Hematopoietic multipotent progenitor cell (in vitro differentiated cells): ENCODE measurements around the gene TMEM91. TPM values are rescaled to one million over a fixed set of nuclear protein-coding genes. Genes with fewer than 3 reads are reported as not detected.
A peak's percentile ranks its signal among the peaks of the same experiment; 100 is the strongest.

Experiments used
- DNase-seq, 3 donors: peaks; one replicate each; pipeline ENCODE4 v3.0.0-alpha.2; 2011 to 2015; ENCODE audit warnings: low read depth in 2 of 3, low spot score in 2 of 3
- total RNA-seq: library from RNA; depleted of rRNA; stranded (reverse); fragments of >200 nt; gene quantifications from one replicate; pipeline ENCODE4 v1.2.3, GENCODE V29; 2012

Gene TMEM91
- total RNA-seq, 1 donor: 22.9 TPM

DNA sequence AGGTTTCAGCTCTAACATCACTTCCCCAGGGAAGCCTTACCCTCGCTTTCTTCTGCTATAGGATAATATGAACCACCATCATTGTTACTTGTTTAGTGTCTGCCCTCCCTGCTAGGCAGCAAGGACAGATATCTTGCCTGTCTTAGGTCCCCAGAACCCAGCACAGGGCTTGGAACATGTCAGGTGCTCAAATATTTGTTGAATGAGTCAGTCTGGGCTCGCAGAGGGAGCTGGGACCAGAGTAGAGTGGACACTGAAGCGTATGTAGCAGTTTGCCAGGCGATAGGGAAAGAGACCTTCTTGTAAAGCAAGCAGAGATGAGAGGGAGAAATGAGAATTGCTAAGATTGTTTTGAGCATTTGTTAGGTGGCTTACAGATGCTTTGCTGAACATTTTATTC, 33.0 kb downstream of the TMEM91 start:
- DNase-seq: no peak

GRCh38 chr19:41410336-41411054, 34.2 kb downstream of the TMEM91 start:
- no peak for DNase-seq

- no peak for DNase-seq
Measured at GRCh38 chr19:41411100-41411967, 35.0 kb downstream of the TMEM91 start.

GRCh38 chr19:41411968-41412265, 35.6 kb downstream of the TMEM91 start:
- DNase-seq: no peak

DNA sequence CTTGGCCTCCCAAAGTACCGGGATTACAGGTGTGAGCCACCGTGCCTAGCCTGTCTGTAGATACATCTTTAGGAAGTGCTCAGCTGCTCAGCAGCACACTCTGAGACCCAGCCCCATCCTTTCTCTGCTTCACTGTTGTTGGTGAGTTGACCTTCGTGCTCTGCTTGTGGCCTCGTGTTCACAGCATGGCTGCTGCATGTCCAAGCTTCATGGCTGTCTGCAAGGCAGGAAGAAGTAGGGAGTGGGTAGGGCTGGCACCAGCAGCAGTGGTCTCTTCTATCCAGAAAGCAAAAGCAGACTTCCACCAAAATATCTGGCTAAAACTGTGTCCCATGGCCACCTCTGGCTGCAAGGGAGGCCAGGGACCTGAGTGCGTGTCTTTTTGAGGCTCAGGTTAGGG, 36.6 kb downstream of the TMEM91 start:
- no peak for DNase-seq

- no peak for DNase-seq
Measured at GRCh38 chr19:41413947-41414346, 37.6 kb downstream of the TMEM91 start.

- no peak for DNase-seq
Measured at GRCh38 chr19:41414461-41414860, 38.1 kb downstream of the TMEM91 start.

DNA sequence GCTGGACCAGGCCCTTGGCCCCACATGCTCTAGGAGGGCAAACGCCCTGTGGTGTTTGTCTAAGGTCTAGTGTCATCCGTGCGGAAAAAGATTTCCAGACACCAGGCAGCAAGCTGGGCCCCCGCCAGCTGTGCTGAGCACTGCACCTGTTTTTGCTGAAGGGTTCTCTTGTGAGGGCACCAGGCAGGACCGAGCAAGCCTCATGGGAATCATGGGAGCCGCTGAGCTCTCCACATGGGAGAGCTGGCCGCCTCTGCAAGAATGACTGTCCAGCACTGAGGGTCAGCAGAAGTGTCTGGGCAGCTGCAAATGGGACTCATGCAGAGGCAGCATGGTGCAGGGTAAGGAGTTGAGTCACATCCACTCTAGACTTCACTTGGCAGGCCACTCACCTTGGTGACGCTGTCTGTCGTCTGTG, 38.8 kb downstream of the TMEM91 start:
- DNase-seq: no peak

DNA sequence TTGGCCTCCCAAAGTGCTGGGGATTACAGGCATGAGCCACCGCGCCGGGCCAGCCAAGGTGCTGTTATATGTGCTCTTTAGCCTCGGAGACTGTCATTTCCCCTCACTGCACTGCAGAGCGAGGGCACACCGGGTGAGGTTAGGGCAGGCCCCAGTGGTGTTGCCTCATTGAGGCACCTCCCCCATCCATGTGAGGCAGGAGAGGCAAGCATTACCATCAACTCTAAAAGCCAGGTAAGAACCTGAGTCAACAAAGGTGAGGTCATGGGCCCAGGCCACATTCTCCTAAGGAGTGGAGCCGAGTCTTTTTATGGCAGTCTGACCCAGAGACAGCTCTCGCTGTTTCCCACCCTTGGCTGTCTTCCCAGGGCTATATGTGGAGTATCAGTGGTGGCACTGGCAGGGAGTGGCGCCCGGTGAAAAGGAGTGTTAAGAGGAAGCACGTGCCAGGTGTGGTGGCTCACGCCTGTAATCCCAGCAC, 39.9 kb downstream of the TMEM91 start:
- no peak for DNase-seq

DNA sequence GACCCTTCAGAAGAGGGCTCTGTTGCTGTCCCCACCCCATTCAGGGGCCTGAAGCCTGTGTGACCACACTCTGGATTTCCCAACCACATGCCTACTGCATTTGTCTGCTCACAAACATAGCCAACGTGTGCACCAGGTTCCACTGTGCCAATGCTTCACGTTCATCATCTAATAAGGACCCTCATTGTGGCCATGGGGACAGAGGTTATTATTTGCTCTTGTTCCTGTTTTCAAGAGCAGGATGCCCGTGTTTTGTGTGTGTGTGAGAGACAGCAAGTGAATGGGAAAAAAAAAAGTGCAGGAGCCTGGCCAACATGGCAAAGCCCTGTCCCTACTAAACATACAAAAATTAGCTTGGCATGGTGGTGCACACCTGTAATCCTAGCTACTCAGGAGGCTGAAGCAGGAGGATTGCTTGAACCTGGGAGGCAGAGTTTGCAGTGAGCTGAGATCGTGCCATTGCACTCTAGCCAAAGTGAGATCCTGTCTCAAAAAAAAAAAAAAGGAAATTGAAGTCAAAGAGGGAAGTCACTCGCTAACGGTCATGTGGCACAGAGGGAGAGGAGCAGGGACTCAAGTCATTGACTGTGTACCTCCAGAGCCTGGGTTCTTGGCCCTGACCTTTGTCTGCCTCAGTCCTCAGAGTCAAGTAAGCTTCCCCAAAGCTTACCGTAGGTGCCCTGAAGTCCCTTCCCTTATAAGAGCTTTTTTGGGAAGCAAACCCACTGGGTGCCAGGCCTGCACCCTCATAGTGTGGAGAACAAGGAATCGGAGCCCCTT, 44.0 kb downstream of the TMEM91 start:
- peak in 2 of 3 donors; percentile 50 to 72 for DNase-seq

GRCh38 chr19:41421314-41421713, 45.0 kb downstream of the TMEM91 start:
- no peak for DNase-seq

- no peak for DNase-seq
Measured at GRCh38 chr19:41421973-41422372, 45.6 kb downstream of the TMEM91 start.

- no peak for DNase-seq
Measured at GRCh38 chr19:41422456-41422855, 46.1 kb downstream of the TMEM91 start.

DNA sequence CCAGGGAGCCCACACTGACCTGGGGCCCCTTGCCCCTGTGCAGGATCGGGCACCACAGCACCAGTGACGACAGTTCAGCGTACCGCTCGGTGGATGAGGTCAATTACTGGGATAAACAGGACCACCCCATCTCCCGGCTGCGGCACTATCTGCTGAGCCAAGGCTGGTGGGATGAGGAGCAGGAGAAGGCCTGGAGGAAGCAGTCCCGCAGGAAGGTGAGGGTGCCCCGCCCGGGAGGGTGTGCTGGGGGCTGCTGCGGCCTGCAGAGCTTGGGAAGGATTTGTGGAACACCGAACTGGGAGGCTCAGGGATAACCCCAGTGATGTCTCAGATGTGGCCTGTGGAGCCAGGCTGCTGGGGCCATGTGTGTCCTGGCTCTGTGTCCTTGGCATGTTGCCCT, 46.6 kb downstream of the TMEM91 start:
- DNase-seq: no peak

DNA sequence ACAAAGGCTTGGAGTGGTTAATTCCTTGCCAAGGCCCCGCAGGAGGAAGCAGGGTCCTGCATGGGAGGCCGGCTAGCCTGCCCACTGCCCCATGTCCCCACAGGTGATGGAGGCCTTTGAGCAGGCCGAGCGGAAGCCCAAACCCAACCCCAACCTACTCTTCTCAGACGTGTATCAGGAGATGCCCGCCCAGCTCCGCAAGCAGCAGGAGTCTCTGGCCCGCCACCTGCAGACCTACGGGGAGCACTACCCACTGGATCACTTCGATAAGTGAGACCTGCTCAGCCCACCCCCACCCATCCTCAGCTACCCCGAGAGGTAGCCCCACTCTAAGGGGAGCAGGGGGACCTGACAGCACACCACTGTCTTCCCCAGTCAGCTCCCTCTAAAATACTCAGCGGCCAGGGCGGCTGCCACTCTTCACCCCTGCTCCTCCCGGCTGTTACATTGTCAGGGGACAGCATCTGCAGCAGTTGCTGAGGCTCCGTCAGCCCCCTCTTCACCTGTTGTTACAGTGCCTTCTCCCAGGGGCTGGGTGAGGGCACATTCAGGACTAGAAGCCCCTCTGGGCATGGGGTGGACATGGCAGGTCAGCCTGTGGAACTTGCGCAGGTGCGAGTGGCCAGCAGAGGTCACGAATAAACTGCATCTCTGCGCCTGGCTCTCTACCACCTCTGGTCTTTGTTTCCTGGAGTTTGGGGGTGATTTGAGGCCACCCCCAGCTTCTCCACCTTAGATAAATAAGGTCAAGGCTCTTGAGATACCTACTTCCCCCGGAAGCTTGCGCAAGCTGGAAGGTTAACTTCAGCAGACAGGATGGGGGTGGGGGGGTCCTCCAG, 48.2 kb downstream of the TMEM91 start:
- DNase-seq: no peak

GRCh38 chr19:41425174-41426115, 49.1 kb downstream of the TMEM91 start:
- DNase-seq: no peak

GRCh38 chr19:41426116-41426841, 49.9 kb downstream of the TMEM91 start:
- no peak for DNase-seq

GRCh38 chr19:41426952-41427646, 50.8 kb downstream of the TMEM91 start, which contains the start of gene B3GNT8:
Gene B3GNT8 (minus strand): TSS chr19:41427374. CDS start chr19:41426778, 596 bp downstream.
- peak in 2 of 3 donors; percentile 73 to 83 for DNase-seq
